BE2C (cell line): ENCODE data around the gene LAMTOR2.

Source experiments
- DNase-seq: peaks from one replicate; pipeline ENCODE4 v3.0.0-alpha.2; 2020
- H3K27me3 ChIP-seq: fragments of 250-450 bp; sonication (Bioruptor Pico); 2 replicates; pipeline ENCODE4 v1.5.1; 2020; ENCODE audit warnings: mild to moderate bottlenecking
- H3K36me3 ChIP-seq: fragments of 250-450 bp; sonication (Bioruptor Pico); 2 replicates; pipeline ENCODE4 v1.5.1; 2020; ENCODE audit warnings: mild to moderate bottlenecking
- H3K4me1 ChIP-seq: fragments of 250-450 bp; sonication (Bioruptor Pico); 2 replicates; pipeline ENCODE4 v1.5.1; 2020
- H3K4me3 ChIP-seq: 2 replicates; pipeline ENCODE4 v1.5.1; 2011; ENCODE audit warnings: low read depth, low read length
- H3K9me3 ChIP-seq: fragments of 250-450 bp; sonication (Bioruptor Pico); 2 replicates; pipeline ENCODE4 v1.5.1; 2020
- TF ChIP-seq, protein P1 (sequence below): IDR thresholded peaks from 2 replicates; pipeline ENCODE4 v1.5.1; 2012; ENCODE audit warnings: mild to moderate bottlenecking, low read depth, low read length

The LAMTOR2 gene

DNA sequence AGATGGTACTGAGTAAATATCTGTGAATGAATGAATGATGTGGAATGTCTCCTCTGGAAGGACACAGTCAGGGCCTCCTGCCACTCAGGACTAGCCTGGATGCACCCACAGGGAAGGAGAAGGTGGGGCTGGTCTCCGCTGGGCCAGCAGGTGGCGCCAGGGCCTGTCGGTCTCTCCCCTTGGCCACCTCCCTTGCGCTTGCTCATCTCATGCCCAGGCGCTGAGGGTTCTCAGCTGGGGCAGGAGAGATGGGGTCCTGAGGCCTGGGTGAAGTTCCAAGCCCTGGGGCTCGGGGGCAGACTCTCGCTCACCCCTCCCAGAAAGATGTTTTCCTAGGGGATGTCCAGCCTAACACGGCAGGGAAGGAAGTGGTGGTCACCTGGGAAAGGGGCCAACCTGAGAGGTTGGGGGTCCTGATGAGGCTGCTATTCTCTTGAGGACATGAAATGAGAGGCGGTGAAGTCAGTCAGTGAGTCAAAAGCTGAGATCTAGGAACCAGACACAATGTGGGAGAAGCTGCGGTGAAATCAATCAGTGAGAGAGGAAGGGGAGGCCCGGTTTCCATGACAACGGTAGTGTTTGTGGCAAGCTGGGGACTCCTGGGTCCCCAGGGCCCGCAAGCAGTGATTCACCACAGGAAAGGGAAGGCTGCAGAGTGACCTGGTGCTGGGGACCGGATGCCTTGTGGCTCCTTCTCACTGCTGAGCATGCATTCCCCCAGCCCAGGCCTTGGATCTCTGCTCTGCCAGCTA, 42.2 kb downstream of the LAMTOR2 start:
- peak; percentile 93 for DNase-seq
- peaks cover 11% of the 10 kb centered on the region for H3K4me1 ChIP-seq

DNA sequence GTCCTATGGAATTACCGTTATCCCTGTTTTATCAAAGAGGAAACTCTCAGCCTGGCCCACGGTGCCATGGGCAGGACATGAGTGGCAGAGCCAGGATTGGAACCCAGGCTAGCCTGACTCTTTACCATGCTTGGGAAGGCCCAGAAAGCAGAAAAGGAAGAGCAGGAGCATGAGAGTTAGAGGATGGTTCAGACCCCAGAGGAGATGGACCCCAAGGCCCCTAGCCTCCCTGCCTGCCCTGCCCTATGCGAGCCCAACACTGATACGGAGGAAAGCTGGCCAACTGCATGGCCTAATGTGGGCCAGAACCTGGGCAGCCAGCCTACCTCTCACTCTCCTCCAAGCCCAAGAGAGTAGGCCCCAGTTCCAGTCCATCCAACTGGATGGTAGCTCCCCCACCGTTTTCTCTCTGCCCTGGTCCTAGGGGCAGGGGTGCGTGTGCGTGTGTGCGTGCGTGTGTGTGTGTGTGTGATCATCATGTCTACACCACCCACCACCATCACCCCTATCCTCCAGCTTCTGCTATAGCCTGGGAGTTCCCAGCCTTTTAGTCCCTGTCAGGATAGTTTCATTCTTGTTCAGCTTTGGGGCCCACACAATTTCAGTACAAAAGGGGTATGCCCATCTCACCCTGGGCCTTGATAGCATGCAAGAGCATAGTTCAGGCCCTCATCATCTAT, 43.1 kb downstream of the LAMTOR2 start:
- no peaks in the 10 kb centered on the region for H3K9me3 ChIP-seq
- DNase-seq: no peak
- no peak overlapping the region for H3K4me3 ChIP-seq
- no peaks in the 10 kb centered on the region for H3K36me3 ChIP-seq
- H3K27me3 ChIP-seq: no peaks in the 10 kb centered on the region
- TF ChIP-seq, protein P1, sequence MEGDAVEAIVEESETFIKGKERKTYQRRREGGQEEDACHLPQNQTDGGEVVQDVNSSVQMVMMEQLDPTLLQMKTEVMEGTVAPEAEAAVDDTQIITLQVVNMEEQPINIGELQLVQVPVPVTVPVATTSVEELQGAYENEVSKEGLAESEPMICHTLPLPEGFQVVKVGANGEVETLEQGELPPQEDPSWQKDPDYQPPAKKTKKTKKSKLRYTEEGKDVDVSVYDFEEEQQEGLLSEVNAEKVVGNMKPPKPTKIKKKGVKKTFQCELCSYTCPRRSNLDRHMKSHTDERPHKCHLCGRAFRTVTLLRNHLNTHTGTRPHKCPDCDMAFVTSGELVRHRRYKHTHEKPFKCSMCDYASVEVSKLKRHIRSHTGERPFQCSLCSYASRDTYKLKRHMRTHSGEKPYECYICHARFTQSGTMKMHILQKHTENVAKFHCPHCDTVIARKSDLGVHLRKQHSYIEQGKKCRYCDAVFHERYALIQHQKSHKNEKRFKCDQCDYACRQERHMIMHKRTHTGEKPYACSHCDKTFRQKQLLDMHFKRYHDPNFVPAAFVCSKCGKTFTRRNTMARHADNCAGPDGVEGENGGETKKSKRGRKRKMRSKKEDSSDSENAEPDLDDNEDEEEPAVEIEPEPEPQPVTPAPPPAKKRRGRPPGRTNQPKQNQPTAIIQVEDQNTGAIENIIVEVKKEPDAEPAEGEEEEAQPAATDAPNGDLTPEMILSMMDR: no peak
- peaks cover 11% of the 10 kb centered on the region for H3K4me1 ChIP-seq

More for the DNA sequence above, 42.2 kb downstream of the LAMTOR2 start:
- Histone ChIP-seq H3K36me3 (no peaks in the 10 kb centered on the region), H3K9me3 (no peaks in the 10 kb centered on the region), H3K4me3 (no peak overlapping the region), H3K27me3 (no peaks in the 10 kb centered on the region)
- TF ChIP-seq, protein P1: peak; percentile 98

DNA sequence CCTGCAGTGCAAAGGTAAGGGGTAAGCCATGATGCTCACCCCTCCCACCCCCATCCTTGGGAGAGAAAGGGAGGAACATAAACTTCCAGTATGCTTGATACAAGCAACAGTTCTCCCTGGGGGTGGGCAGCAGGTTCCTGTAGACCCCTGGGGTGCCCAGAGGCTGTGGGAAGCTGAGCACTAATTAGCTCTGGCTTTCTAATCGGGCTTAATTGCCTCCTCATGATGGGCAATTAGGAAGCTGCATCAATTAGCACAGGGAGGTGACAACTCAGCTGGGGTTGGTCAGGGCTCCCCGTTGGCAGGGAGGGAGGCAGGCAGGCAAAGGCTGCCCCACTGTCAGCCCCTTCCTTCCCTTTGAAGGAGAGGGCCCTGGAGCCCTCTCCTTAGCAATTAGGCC, 44.2 kb downstream of the LAMTOR2 start:
- Histone ChIP-seq H3K27me3 (no peaks in the 10 kb centered on the region), H3K9me3 (no peaks in the 10 kb centered on the region), H3K4me3 (no peak overlapping the region), H3K36me3 (no peaks in the 10 kb centered on the region), H3K4me1 (peaks cover 21% of the 10 kb centered on the region)
- TF ChIP-seq, protein P1: no peak
- DNase-seq: no peak

DNA sequence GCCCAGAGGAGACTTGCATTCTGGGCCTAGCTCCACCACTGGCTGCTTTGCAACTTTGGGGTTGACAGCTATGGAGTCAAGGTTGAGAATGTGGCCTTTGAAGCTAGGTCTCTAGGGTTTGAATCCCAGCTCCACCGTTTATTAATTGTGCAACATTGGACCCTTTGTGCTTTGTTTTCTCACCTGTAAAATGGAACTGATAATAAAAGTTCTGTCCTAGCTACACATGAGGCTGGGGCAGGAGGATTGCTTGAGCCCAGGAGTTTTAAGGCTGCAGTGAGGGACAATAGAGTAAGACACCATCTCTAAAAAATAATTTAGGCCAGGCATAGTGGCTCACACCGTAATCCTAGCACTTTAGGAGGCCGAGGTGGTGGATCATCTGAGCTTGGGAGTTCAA, 44.7 kb downstream of the LAMTOR2 start:
- Histone ChIP-seq H3K4me3 (no peak overlapping the region), H3K4me1 (peaks cover 26% of the 10 kb centered on the region), H3K36me3 (no peaks in the 10 kb centered on the region), H3K9me3 (no peaks in the 10 kb centered on the region), H3K27me3 (no peaks in the 10 kb centered on the region)
- no peak for DNase-seq
- TF ChIP-seq, protein P1: no peak

DNA sequence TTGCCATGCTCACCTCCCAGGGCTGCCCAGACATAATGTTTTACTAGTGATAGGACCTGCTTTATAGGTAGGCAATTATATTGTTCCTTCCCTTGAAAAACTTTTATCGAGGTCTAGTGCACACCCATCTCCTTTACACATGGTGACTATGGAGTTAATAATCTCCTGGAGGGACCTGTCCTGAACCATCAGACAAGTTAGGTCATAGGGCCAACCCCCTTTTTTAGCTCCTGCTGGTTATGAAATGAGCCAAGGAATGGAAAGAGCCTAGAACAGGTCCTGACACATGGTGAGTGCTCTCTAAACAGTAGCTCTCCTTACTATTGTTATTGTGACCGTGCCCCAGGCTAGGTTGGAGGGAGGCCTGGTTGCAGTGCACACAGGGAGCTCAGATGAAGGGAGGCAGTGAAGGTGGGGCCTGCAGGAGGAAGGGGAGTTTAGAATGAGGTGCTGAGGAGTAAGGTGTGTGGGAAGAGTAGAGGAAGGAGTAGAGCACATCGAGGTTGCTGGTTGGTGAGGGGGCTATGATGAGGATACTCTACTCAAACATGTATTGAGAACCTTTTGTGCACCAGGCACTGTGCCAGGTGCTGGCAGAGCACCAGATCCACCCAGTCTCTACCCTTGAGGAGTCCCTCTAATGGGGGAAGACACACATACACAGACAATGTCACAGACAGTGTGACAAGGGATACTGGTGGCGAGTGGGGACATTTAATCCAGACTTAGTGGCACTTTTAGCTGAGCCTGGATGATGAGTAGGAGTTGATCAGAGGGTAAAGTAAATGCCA, 45.8 kb downstream of the LAMTOR2 start:
- no peaks in the 10 kb centered on the region for H3K27me3 ChIP-seq
- no peaks in the 10 kb centered on the region for H3K36me3 ChIP-seq
- no peak for DNase-seq
- TF ChIP-seq, protein P1: no peak
- H3K4me1 ChIP-seq: peaks cover 37% of the 10 kb centered on the region
- H3K4me3 ChIP-seq: no peak overlapping the region
- H3K9me3 ChIP-seq: no peaks in the 10 kb centered on the region
